Stimulated activated CD8-positive, alpha-beta memory T cell treated with anti-CD3 and anti-CD28 coated beads, Interleukin-12 subunit alpha, Interleukin-12 subunit beta, amount 100 ng/mL, for 24 hours (primary cell): Measurements from ENCODE around the gene THTPA.
A peak's percentile ranks its signal among the peaks of the same experiment; 100 is the strongest.

Source experiments
- DNase-seq: peaks from one replicate; pipeline ENCODE4 v3.0.0-alpha.2; 2020; ENCODE audit errors: extremely low read depth

THTPA gene, protein sequence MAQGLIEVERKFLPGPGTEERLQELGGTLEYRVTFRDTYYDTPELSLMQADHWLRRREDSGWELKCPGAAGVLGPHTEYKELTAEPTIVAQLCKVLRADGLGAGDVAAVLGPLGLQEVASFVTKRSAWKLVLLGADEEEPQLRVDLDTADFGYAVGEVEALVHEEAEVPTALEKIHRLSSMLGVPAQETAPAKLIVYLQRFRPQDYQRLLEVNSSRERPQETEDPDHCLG

DNA sequence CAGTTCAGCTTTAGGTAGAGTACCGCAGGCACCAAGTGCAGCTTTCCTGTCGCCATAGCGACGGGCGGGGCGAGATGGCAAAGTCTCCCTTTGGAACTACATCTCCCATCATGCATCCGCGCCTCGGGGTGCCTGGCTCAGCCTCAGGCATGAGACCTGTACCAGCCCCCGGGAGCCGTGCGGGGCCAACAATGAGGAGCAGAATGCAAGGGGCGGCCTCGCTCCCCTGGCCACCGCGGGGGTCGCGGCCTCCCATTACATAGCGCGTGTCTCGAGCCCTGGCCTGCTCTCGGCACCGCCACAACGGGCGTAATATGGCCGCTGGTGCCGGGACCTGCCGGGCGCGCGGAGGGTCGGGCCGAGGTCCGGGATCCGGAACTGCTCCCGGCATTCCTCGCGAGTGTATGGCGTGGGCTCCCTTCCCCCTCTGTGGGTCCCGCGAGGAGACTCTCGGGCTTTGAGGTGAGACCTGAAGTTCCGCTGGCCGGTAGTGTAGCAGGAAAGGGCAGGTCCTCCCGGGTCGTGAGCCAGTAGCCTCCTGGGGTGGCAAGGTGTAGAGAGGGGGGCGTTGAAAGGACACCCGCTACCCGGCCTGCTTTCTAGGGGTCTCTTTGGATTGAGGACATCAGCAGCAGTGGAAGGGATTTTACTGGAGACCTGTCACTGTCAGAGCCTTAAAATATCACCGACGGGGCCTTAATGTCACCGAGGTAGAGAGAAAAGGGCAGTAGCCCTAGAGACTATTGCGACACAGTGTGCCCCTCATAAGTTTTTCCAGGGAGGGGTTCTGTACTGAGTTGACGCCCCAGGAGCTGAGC is at the start of gene THTPA:
TSS of gene THTPA (plus strand) at position 390 of the 818 bp plus-strand sequence. CDS start 487 bp downstream, outside the sequence.
- DNase-seq = peak; percentile 90

DNA sequence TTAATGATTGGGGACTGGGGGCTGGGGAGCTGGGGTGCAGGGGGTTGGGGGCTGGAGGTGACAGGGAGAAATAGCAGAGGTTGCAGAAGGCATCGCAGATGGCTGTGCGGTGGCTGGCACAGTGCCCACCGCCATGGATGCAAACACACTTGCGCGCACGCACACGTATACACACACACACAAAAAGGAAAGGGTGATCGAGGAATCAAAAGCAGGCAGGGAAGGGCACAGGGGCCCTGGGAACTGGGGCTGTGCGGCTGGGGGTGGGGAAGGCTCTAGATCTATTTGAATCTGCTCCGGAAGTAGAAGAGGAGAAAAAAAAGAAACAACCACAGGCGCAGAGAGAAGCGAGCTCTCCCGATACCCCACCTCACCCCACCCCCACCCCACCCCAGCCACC is 43.9 kb upstream of the THTPA start:
- no peak for DNase-seq

- no peak for DNase-seq
These were observed 42.9 kb upstream of the THTPA start for GRCh38 chr14:23513005-23513817.

DNA sequence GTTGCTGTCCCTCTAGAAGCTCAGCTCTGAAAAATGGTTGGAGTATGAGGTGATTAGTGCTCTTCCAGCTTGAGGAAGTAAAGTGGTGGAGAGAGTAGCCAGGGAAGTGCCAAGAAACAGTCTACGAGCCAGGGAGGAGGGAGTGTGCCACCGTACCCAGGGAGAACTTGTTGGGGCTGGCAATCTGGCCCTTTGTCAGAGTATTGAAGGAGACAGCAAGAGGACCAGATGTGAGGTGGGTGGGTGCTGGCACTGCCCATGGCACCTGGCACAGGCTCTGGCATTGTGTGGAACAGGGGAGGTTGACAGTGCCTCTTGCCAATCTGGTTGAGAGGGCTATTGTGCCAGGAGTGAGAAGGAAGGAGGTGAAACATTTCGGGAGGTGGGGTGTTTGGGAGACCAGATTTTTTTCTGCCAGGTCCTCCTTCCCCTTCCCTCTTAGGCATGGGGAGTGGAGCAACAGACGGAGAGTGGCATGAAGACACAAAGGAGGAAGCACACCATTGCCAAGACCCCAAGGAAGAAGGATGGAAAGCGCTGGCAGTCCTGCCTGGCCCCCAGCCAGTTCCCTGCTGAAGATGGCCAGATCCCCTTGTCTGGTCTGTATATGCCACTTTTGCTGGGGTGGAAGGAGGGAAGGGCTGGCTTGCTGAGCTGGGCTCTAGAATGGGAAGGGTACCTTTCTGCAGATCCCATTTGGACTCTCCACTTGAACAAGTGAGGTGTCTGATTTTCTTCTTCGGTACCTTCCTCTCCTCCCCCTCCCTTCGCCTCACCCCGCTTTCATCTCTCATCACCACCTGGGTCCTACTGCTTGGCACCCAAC is 42.0 kb upstream of the THTPA start:
- DNase-seq = no peak

DNA sequence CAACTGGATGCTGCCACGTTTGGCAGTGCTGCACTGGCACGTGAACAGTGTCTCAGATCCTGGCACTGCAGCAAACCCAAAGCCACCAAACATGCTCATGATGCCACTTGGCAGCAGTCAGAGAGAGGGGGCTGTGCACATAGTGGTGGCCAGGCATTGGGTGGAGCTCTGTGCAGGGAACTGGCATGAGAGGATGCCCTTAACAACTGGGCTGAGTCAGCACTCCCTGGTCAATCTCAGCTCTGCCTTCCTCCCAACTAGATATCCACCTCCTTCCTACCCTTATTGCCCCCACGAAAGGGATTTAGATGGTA is 41.5 kb upstream of the THTPA start:
- DNase-seq = no peak

- DNase-seq = no peak
These were observed 38.3 kb upstream of the THTPA start for GRCh38 chr14:23517650-23518326.

DNA sequence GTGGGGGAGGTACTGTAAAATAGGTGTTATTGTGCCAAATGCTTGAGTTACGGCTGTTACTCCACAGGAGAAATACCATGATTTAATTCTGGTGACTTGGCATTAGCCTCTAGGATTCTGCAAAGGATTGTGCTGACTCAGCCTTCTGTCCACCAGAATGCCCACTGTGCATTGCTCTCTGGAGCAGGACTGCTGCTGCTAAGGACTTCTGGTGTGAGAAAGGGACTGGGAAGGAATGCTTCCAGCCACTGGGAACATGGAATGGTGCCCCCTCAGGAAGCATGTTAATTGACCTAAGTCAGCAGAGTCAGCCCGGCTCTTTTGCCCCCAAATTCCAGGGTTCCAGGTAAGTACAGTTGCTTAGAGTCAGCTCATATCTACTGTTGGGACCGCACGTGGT is 37.4 kb upstream of the THTPA start:
- no peak for DNase-seq

DNA sequence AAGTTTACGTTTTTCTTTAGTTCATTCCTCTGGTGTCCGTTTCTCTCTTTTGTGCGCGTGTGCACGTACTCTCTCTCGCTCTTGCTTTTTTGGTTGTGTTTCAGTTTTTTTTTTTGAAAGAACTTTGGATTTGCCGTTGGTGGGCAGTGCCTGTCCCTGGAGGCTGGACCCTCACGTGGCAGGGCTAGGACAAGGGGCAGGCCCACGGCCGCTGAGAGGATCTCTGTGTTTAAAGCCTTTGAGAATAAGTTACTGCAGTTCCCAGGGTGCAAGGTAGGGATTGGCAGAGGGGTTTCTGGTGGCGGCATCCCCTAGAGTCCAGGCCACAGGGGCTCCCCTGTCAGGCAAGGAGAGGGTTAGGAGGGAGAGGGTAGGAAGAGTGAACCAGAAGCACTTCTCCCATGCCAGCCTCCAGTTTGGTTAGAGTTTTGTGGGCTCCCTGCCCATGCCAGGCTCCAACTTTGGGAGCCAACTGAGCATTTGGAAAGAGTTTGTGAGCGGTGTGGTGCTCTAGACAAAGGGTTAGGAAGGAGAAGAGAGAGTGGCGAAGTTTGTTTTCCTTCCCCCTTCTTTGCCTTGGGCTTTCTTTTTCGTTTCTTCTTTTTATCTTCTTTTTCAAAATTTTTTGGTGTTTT is 35.1 kb upstream of the THTPA start:
- DNase-seq = no peak

DNA sequence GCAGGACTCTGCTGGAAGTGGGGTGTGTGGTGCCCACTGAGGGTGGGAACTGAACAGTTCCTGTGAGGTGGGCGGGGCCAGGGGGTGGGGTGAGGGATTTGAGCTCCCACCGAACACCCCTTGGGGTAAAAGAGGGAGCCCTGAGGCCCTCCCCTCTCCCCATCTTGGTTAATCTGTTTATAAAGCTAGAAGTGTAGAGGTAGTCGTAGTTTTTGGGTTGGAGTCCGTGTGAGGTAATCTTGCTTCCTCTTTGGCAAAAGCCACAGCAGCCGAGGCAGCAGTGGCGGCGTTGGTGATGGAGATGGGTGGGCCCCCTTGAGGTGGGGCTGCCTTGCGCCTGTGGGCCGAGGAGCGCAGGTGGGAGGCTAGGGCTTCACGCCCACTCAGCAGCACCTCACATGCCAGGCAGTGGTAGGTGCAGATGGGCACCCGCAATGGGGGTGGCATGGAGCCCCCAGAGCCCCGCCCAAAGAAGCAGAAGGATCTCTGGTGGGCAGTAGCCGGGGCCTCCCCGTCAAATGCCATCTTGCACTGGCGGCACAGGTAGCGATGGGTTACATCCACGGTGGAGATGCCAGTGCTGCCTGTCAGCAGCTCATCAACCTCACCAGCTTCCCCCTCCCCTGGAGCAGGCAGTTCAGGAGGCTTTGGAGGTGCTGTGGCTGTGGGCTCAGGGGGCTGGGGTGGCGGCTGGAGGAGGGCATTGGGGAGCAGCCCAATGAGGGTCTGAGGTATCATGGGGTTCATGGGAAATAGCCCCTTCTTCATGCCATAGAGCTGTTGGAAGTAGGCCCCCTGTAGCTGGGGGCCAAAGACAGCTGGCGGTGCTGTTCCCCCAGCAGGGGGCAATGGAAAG is 34.1 kb upstream of the THTPA start:
- DNase-seq = no peak

DNA sequence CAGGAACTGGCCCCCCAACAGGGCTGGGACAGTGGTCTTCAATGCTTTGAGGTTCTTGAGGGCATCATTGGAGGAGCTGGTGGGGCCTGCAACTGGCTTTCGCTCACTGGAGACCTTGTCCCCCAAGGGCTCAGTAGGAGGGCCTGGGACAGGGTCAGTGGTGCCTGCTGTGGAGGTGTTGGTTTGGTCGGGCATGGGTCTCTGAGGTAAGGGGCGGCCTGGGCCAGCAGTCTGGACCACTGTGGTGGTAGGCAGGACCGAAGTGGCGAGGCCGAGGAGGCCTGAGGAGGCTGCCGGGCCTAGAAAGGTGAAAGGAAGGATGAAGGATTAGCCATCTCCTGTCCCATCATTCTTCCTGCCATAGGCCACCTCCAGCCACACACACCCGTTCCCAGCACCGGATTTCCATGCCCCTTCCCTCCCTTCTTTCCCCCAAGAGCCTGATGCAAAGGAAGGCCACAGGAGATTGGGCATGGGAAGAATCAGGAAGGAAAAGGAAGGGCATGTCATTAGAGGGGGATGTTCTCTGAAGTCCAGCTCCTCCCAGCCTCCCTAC is 33.4 kb upstream of the THTPA start:
- no peak for DNase-seq

GRCh38 chr14:23523229-23524016 is 32.6 kb upstream of the THTPA start:
- DNase-seq = no peak

DNA sequence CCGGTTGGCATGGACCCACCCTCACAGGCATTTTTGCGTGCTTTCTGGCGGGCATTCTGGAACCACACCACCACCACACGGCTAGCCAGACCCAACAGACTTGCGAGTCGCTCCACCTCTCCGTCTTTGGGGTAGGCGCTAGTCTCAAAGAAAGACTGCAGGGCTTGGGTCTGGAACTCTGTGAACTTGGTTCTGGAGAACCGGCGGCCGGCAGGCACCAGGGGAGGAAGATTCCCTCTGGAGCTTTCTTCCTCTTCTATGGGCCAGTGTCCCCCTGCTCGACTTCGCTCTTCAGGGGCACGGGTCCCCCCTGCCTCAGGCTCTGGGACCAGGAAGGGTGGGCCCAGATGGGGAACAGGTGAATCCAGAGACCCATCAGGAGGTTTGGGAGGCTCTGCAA is 31.1 kb upstream of the THTPA start:
- no peak for DNase-seq

GRCh38 chr14:23525611-23526010 is 30.5 kb upstream of the THTPA start:
- no peak for DNase-seq

DNA sequence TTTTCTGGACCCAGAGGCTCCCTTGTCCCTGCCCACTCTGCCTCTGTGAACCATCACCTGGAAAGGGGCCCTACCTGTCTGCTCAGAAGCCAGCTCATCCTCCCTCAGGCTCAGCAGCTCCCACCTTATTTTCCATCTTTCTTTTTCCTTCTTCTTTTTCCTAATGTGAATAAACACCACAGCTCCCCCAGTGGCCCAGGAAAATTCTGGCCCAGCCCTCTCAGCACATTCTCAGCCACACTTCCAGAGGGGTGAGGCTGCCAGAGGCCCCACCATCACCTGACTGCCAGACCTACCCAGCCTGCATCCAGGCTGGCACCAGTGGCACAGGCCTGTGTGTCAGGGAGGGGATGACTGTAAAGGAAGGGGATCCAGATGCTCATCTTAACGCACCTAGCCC is 27.5 kb upstream of the THTPA start:
- no peak for DNase-seq

DNA sequence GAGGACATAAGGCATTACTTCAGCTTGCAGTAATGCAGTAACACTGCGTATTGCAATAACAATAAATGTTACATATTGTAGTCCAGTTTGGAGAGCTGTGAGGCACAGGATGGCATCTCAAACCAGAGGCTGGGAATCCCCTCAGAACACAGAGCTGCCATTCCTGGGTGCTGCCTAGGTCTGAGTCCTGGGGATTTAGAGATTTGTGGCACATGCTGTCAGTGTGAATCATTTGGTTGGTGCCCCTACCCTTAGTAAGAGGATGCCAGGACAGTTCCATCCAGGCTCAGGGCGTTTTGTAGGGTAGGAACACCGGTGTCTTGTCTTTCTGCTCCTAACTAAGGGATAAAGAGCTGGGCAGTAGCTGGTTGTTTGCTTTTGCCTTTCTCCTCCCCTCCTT is 27.1 kb upstream of the THTPA start:
- DNase-seq = no peak

- DNase-seq = no peak
These were observed 25.6 kb upstream of the THTPA start for GRCh38 chr14:23530375-23531055.

DNA sequence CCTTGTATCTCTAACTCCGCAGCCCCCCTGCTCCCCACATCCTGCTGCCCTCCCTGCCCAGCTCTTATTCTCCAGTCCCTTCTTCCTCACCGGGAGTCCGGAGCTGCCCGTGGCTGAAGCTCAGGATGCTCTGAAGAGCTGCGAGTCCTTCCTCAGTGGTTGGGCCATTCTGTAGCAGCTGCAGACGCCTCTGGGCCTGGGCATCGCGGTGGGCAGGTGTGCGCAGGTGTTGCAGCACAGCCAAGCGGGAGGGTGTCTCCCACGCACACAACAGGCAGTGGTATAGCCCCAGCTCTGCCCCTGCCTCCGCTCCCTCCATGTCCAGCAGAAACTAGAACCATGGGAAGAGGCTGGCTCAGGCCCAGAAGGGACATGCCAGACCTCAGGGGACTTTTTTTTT is 24.7 kb upstream of the THTPA start:
- DNase-seq = no peak

GRCh38 chr14:23532658-23533057 is 23.4 kb upstream of the THTPA start:
- DNase-seq = no peak
